DMS53 treated with DMSO at 0.1 percent for 48 hours (cell line): ENCODE results near the gene RNF40.
A peak's percentile ranks its signal among the peaks of the same experiment; 100 is the strongest.

ENCODE experiments used
- DNase-seq: peaks from one replicate; lab custom pipeline; 2025; ENCODE audit not compliant: unreplicated experiment; lab: John Stamatoyannopoulos, UW

The RNF40 gene

GRCh38 chr16:30740364-30741251, 21.5 kb upstream of the RNF40 start:
- DNase-seq = peak; percentile 77

- DNase-seq = no peak
Observed at GRCh38 chr16:30741461-30741914, 20.6 kb upstream of the RNF40 start.

GRCh38 chr16:30743716-30744115, 18.4 kb upstream of the RNF40 start:
- no peak for DNase-seq

DNA sequence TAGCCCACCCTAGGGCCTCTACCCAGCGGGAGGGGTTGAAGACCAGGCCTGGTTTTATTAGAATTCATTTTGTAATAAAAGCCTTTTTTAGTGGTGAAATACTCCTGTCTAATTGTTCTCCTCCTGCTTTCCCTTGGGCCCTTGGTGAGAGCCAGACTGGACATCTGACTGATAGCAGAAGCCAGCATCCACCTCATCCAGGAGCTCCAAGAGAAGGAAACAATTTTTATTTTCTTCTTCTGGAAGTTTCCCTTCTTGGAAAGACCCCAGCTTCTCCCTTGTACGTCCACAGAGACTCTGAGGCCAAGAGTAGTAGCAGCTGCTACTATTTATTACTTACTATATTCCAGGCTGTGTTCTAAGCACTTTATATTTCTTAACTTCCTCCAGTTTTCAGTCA, 17.9 kb upstream of the RNF40 start:
- DNase-seq = no peak

DNA sequence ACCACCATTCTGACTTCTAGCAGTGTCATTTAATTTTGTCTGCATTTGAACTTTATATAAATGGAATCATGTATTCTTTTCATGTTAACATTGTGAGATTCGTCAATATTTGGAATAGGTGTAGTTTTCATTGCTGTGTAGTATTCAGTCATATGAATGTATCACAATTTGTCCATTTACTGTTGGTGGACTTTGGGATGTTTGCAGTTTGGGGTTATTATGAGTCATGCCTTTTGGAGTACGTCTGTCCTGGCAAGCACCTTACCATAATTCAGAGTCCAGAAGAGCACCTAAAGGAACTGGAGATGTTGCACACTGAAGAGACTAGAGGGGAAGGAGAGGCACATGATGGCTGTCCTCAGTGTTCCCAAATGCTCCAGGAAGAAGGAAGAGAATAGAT, 17.0 kb upstream of the RNF40 start:
- no peak for DNase-seq

DNA sequence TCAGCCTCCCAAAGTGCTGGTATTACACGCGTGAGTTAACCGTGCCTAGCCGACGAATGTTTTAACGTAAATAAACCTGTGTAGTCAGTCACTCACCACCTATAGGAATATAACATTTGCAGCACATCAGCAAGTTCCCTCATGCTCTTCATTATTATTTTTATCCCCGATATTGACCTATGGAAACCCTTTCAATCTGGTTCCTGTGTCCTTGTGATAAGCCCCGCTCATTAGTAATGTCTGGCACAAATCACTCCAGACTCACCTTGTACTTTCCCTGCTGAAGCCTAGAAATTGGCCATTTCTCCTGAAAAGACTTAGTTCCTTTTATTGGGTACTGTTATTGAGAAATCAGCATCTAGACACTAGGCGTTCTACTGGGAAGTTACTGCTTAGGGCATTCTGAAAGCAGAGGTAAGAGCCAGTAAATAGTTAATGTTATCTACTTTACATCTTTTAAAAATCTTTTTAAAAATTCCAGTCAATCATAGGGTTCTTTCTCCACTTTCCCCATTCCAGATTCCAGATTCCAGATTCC, 15.4 kb upstream of the RNF40 start:
- no peak for DNase-seq

GRCh38 chr16:30747331-30747730, 14.8 kb upstream of the RNF40 start:
- no peak for DNase-seq

DNA sequence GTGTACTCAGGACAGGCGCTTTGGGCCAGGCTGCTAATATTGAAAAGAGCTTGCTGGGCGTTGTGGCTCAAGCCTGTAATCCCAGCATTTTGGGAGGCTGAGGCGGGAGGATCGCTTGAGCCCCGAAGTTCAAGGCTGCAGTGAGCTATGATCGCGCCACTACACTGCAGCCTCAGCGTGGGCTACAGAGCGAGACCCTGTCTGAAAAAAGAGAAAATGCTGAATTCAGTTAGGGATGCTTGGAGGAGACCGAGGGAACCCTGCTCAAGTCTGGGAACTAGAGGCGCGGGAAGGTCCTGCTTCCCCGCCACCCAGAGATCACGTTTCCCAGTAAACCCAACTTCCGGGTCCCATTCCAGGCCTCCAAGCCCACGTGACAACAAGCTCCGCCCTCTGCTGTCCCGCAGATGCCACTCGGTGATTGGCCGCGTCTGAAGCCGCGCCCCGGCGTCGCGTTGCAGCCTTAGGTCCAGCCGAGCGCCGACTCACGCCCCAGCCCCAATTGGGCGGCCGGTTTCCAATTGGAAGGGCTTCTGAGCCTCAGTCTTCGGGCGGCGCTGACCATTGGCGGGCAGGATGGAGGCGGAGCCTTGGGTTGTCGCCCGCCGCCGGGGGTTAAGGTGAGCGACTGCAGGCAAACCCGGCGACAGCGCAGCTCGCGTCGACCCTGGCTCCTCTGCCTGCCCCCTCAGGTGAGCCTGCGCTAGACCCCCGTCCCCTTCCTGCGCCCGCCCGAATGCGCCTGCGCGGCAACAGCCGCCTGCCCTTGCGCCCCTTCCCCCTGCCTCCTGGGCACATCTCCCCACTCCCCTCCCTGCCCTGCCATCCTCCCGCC, 14.1 kb upstream of the RNF40 start, which contains the start of gene PHKG2:
TSS of gene PHKG2 (plus strand) at position 627 of the 835 bp plus-strand sequence. CDS start 396 bp downstream, outside the sequence.
- peak; percentile 93 for DNase-seq

GRCh38 chr16:30748634-30749445, 13.3 kb upstream of the RNF40 start:
- DNase-seq = no peak

GRCh38 chr16:30750201-30750600, 11.9 kb upstream of the RNF40 start:
- DNase-seq = no peak

DNA sequence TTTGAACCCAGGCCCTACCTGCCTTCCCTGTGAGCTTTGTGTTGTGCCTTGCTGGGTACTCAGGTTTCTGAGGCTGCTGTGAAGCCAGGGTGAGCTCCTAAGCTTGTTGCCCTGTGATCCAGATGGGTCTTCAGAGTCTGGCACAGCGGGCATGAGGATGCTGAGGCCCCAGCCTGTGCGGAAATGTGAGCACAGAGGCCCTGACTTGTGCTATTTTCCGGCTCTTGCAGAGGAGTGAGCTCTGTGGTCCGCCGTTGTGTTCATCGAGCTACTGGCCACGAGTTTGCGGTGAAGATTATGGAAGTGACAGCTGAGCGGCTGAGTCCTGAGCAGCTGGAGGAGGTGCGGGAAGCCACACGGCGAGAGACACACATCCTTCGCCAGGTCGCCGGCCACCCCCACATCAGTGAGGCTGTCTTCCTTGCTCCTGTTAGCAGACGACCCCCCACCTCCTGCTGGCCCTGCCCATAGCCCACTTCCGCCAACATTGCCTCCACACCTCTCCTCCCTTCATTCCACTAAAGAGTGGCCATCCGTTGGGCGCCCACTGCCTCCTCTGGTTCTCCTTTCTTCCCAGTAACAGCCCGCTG, 11.2 kb upstream of the RNF40 start:
- no peak for DNase-seq

DNA sequence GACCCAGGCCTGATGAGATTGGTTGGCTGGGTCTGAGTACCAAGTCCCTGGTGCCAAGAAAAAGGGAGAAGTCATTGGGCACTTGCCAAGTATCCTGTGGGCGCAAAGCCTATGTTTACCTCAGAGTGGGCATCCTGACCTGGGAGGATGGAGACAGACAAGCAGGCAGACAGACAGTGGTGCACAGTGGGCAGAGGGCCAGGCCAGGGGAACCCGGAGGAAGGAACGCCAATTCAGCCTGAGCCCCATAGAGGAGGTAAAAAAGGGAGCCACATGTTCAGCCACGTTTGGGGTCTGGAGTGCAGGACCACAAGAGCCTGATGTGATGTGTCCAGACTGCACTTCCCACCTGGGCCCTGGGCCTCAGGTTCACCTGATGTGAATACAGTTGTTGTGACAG, 8.5 kb upstream of the RNF40 start:
- DNase-seq = no peak

DNA sequence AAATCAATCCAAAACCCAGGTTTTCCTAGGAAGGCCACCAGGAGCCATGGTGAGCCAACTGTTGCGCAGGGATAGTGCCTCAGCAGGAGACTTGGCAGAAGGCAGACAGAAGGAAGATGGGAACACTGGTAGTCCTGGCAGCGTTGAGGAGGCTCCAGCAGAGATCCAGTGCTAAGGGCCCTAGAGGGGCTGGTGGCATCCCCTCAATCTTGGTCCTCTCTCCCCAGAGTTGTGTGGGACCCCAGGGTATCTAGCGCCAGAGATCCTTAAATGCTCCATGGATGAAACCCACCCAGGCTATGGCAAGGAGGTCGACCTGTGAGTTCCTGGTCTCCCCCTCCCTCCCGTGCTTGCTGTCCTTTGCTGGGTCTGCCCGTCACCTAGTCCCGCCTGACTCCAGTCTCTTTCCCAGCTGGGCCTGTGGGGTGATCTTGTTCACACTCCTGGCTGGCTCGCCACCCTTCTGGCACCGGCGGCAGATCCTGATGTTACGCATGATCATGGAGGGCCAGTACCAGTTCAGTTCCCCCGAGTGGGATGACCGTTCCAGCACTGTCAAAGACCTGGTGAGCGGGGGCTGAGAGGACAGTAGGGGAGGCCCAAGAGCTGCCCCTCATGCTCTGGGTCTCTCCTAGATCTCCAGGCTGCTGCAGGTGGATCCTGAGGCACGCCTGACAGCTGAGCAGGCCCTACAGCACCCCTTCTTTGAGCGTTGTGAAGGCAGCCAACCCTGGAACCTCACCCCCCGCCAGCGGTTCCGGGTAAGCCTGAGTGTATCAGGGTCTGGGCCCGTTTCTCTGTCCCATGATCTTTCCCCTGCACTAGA, 6.0 kb upstream of the RNF40 start:
- DNase-seq = no peak

DNA sequence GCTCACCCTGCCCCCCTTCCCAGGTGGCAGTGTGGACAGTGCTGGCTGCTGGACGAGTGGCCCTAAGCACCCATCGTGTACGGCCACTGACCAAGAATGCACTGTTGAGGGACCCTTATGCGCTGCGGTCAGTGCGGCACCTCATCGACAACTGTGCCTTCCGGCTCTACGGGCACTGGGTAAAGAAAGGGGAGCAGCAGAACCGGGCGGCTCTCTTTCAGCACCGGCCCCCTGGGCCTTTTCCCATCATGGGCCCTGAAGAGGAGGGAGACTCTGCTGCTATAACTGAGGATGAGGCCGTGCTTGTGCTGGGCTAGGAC, 5.4 kb upstream of the RNF40 start:
- no peak for DNase-seq

GRCh38 chr16:30757316-30757715, 4.8 kb upstream of the RNF40 start:
- no peak for DNase-seq

DNA sequence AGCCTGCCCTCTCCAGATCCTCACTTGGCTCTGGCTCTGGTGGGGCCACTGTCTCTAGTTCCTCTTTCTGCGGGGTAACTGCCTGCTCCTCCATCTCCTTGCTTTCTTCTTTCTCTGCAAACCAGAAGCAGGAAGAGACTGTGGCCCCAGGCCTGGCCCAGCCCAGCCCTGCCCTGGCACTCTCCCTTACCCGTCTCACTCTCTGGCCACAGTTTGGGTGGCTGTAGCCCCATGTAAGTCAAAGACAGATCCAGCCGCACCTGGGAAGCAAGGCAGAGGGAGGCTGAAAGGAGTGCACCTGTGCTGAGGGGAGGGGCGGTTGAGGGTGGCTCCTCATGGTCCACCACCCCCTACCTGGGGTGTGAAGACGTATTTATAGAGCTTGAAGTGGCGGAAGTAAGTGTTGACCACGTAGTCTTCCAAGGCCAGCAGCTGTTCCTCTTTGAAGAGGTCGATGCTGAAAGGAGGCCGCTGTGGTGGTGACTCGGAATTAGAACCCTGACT, 3.1 kb upstream of the RNF40 start:
- no peak for DNase-seq

DNA sequence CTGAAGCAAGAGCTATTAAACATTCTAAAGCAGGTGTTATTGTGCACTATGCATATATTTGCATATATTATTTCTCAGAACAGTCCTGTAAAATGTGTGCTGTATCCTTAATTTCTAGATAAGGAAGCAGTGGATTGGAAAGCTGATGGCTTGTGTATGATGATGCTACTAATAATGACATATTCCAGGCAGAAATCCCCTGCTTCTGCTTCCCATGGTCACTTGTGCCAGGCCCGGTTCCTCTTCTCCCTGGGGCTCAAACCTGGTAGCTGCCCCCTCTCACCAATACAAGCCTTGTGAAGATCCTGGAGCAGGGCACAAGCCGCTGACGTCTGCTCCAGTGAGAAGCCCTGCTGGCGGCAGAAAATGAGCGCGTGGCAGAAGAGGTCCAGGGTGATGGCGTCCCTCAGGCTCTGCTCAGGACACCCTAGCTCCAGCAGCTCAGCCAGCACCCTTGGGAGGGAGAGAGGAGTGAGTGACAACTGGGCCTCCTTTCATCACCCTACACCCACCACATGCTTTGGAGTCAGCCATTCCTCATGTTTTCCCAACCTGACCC, 2.0 kb upstream of the RNF40 start:
- no peak for DNase-seq

GRCh38 chr16:30760577-30761426, 1.3 kb upstream of the RNF40 start:
- DNase-seq = no peak
